H1 (cell line): ENCODE results near the gene CTBP2. TPM values are rescaled to one million over a fixed set of nuclear protein-coding genes. Genes with fewer than 3 reads are reported as not detected.

Experiments
- CTCF ChIA-PET: fragments of 300-600 bp; sonication (Branson Sonifier 250); formaldehyde crosslinking; loops from one replicate; lab custom pipeline; 2021; ENCODE audit not compliant: partially characterized antibody; lab: Charles Lee
- POLR2A ChIA-PET: fragments of 300-600 bp; sonication (Branson Sonifier 250); formaldehyde crosslinking; loops from one replicate; lab custom pipeline; 2021; ENCODE audit warnings: inconsistent platforms; ENCODE audit not compliant: partially characterized antibody; lab: Charles Lee
- DNase-seq, 2 experiments: peaks; one replicate each; pipeline versions ENCODE4 v3.0.0 to v3.0.0-alpha.2; 2010 to 2022; ENCODE audit warnings: low spot score in 2 of 2, low read depth in 1 of 2, mixed read lengths in 1 of 2
- FAIRE-seq: peaks from 2 replicates; lab custom pipeline; 2011; peaks lifted over from hg19 to GRCh38; lab: Jason Lieb, UNC
- H2AFZ ChIP-seq: 2 replicates; pipeline ENCODE4 v1.8.1; 2012; ENCODE audit warnings: low read length, inconsistent platforms
- H2AK5ac ChIP-seq: 2 replicates; pipeline ENCODE4 v1.6.1; 2013; ENCODE audit warnings: low read depth, low read length
- H2BK120ac ChIP-seq: replicated peaks from 2 replicates; pipeline ENCODE3; 2013; ENCODE audit warnings: low read depth, low read length, inconsistent platforms
- H2BK12ac ChIP-seq: 2 replicates; pipeline ENCODE4 v1.6.1; 2013; ENCODE audit warnings: low read depth, low read length
- H2BK15ac ChIP-seq: 2 replicates; pipeline ENCODE4 v1.6.1; 2013; ENCODE audit warnings: low read length
- H2BK20ac ChIP-seq: 2 replicates; pipeline ENCODE4 v1.6.1; 2013; ENCODE audit warnings: low read length
- H2BK5ac ChIP-seq: 2 replicates; pipeline ENCODE4 v1.6.1; 2013; ENCODE audit warnings: low read depth, low read length
- H3K14ac ChIP-seq: 2 replicates; pipeline ENCODE4 v1.6.1; 2013; ENCODE audit warnings: inconsistent platforms; ENCODE audit not compliant: insufficient read length
- H3K18ac ChIP-seq: 2 replicates; pipeline ENCODE4 v1.6.1; 2013; ENCODE audit warnings: low read length; ENCODE audit errors: extremely low read depth
- H3K23ac ChIP-seq: 2 replicates; pipeline ENCODE4 v1.6.1; 2013; ENCODE audit warnings: inconsistent platforms; ENCODE audit not compliant: insufficient read length
- H3K23me2 ChIP-seq: 2 replicates; pipeline ENCODE4 v1.6.1; 2013; ENCODE audit warnings: low read depth, low read length
- H3K27ac ChIP-seq: 2 replicates; pipeline ENCODE4 v1.6.1; 2011; ENCODE audit warnings: low read depth, low read length, inconsistent platforms
- H3K27me3 ChIP-seq, 4 experiments: replicated peaks in 1 of 4; 1 replicate in 1 of 4; 2 replicates in 3 of 4; pipeline versions ENCODE4 v1.6.1 to v1.8.1; 2011 to 2013; ENCODE audit warnings: low read length in 3 of 4, mild to moderate bottlenecking in 3 of 4, inconsistent platforms in 2 of 4, mixed read lengths in 2 of 4, moderate library complexity in 1 of 4; ENCODE audit not compliant: control insufficient read depth in 3 of 4, insufficient read depth in 3 of 4; ENCODE audit errors: extremely low read depth in 1 of 4
- H3K36me3 ChIP-seq, 4 experiments: 2 replicates each; pipeline versions ENCODE4 v1.6.1 to v1.8.1; 2011 to 2013; ENCODE audit warnings: mild to moderate bottlenecking in 4 of 4, low read length in 3 of 4, moderate library complexity in 2 of 4, control low read depth in 1 of 4, inconsistent platforms in 1 of 4; ENCODE audit not compliant: insufficient read depth in 4 of 4, control insufficient read depth in 2 of 4
- H3K4ac ChIP-seq: replicated peaks from 2 replicates; pipeline ENCODE3; 2013; ENCODE audit warnings: low read length, low read depth, mixed read lengths, inconsistent platforms; ENCODE audit not compliant: insufficient read length
- H3K4me1 ChIP-seq, 4 experiments: replicated peaks in 1 of 4; 1 replicate in 1 of 4; 2 replicates in 3 of 4; pipeline versions ENCODE4 v1.6.1 to v1.8.1; 2011 to 2013; ENCODE audit warnings: low read length in 3 of 4, inconsistent platforms in 2 of 4, mixed read lengths in 1 of 4; ENCODE audit not compliant: insufficient read depth in 4 of 4, control insufficient read depth in 3 of 4
- H3K4me2 ChIP-seq, 2 experiments: 2 replicates each; pipeline versions ENCODE4 v1.6.1 to v1.8.1; 2011 to 2013; ENCODE audit warnings: low read depth in 2 of 2, low read length in 2 of 2, control low read depth in 1 of 2, inconsistent platforms in 1 of 2, mild to moderate bottlenecking in 1 of 2; ENCODE audit not compliant: insufficient read depth in 1 of 2
- H3K4me3 ChIP-seq, 4 experiments: fragments of 200-600, 300-600 bp in 1 of 4; sonication (generic), shearing (Covaris generic), sonication (Bioruptor Twin) in 1 of 4; 2 replicates each; pipeline versions ENCODE4 v1.5.1 to v1.8.1; 2011 to 2016; ENCODE audit warnings: low read length in 4 of 4, low read depth in 3 of 4, control low read depth in 2 of 4, inconsistent platforms in 2 of 4, mild to moderate bottlenecking in 2 of 4, mixed read lengths in 1 of 4, moderate library complexity in 1 of 4; ENCODE audit not compliant: insufficient read depth in 2 of 4; ENCODE audit errors: extremely low read depth in 1 of 4
- H3K56ac ChIP-seq: replicated peaks from 2 replicates; pipeline ENCODE3; 2013; ENCODE audit warnings: low read depth, mild to moderate bottlenecking, mixed read lengths, low read length, inconsistent platforms; ENCODE audit not compliant: insufficient read length
- H3K79me1 ChIP-seq: 2 replicates; pipeline ENCODE4 v1.6.1; 2013; ENCODE audit warnings: low read depth, low read length, control low read depth
- H3K79me2 ChIP-seq, 2 experiments: 2 replicates each; pipeline versions ENCODE4 v1.6.1 to v1.8.1; 2012 to 2013; ENCODE audit warnings: low read length in 2 of 2, mild to moderate bottlenecking in 2 of 2, inconsistent platforms in 1 of 2; ENCODE audit not compliant: insufficient read depth in 2 of 2, control insufficient read depth in 1 of 2
- H3K9ac ChIP-seq, 4 experiments: replicated peaks in 1 of 4; 1 replicate in 1 of 4; 2 replicates in 3 of 4; pipeline versions ENCODE4 v1.6.1 to v1.8.1; 2011 to 2013; ENCODE audit warnings: low read depth in 3 of 4, low read length in 3 of 4, control low read depth in 2 of 4, mild to moderate bottlenecking in 2 of 4, moderate library complexity in 2 of 4, inconsistent platforms in 1 of 4; ENCODE audit errors: extremely low read depth in 1 of 4
- H3K9me3 ChIP-seq, 2 experiments: 2 replicates each; pipeline versions ENCODE4 v1.6.1 to v1.8.1; 2012 to 2013; ENCODE audit warnings: mild to moderate bottlenecking in 2 of 2, moderate library complexity in 2 of 2, control low read depth in 1 of 2, inconsistent platforms in 1 of 2, low read depth in 1 of 2, low read length in 1 of 2, mixed read lengths in 1 of 2; ENCODE audit not compliant: insufficient read depth in 2 of 2
- H4K20me1 ChIP-seq, 2 experiments: replicated peaks in 1 of 2; 2 replicates each; pipeline versions ENCODE3 to v1.8.1; 2011 to 2013; ENCODE audit warnings: inconsistent platforms in 2 of 2, low read length in 2 of 2, mild to moderate bottlenecking in 1 of 2; ENCODE audit not compliant: insufficient read depth in 2 of 2, control insufficient read depth in 1 of 2
- H4K5ac ChIP-seq: 2 replicates; pipeline ENCODE4 v1.6.1; 2013; ENCODE audit warnings: low read length, low read depth, mixed read lengths, inconsistent platforms; ENCODE audit not compliant: insufficient read length
- H4K8ac ChIP-seq: 2 replicates; pipeline ENCODE4 v1.8.0; 2013; ENCODE audit warnings: mild to moderate bottlenecking, moderate library complexity, low read length, inconsistent platforms; ENCODE audit not compliant: insufficient read depth; ENCODE audit errors: extremely low read depth
- H4K91ac ChIP-seq: replicated peaks from 2 replicates; pipeline ENCODE3; 2013; ENCODE audit warnings: low read length, mixed read lengths, inconsistent platforms; ENCODE audit not compliant: insufficient read length
- CREB1 ChIP-seq: IDR thresholded peaks from 2 replicates; pipeline ENCODE4 v1.6.1; 2012; ENCODE audit warnings: inconsistent platforms
- RXRA ChIP-seq: IDR thresholded peaks from 2 replicates; pipeline ENCODE4 v1.6.1; 2011; ENCODE audit warnings: low read depth, mild to moderate bottlenecking, low read length, moderate library complexity; ENCODE audit not compliant: insufficient read depth
- WGBS, 2 experiments: shearing (Covaris generic) in 1 of 2; methylation state at CpG; one replicate each; pipeline versions ENCODE4 v1.1.6 to v1.1.7; 2013 to 2015; ENCODE audit warnings: low lambda C conversion rate in 2 of 2, mixed read lengths in 2 of 2, inconsistent platforms in 1 of 2, low coverage in 1 of 2, missing lambda C conversion rate in 1 of 2; ENCODE audit not compliant: insufficient replicate concordance in 2 of 2, insufficient coverage in 1 of 2, insufficient read length in 1 of 2; ENCODE audit errors: extremely low coverage in 1 of 2, missing lambda C conversion rate in 1 of 2; 5-methylcytosine and 5-hydroxymethylcytosine counted together
- polyA plus RNA-seq, 7 experiments: library from polyadenylated mRNA; depleted of rRNA in 3 of 7; stranded (reverse) in 5 of 7; unstranded in 2 of 7; fragments of >200 nt in 5 of 7; fragments of 200-250 nt in 2 of 7; gene quantifications; 1 replicate in 5 of 7; 2 replicates in 1 of 7; 4 replicates in 1 of 7; pipeline versions ENCODE4 v1.2.1 to v1.2.3, GENCODE V29; 2011 to 2013; ENCODE audit warnings: missing spikeins in 2 of 7, mixed read lengths in 2 of 7
- total RNA-seq: library from RNA; stranded (reverse); fragmentation: NEBNext Ultra II Directional; extraction: Animal tissue kit (Norgen Biotek cat#: 25700); gene quantifications from 2 replicates; pipeline ENCODE4 v1.2.1, GENCODE V29; 2021

The CTBP2 gene
- total and polyA plus RNA-seq, 2 of the 8 experiments (the other 6 are each of a cell fraction or from before 2014, with no cell fraction given), result 208 to 221 TPM

- no peaks in the 10 kb centered on the region for H3K27me3 ChIP-seq
- no peak overlapping the region for H3K9ac ChIP-seq
- H2BK5ac ChIP-seq, result no peak overlapping the region
- no peak overlapping the region for H2AK5ac ChIP-seq
- H4K91ac ChIP-seq, result no peak overlapping the region
- H3K4me3 ChIP-seq, result no peak overlapping the region
- DNase-seq (no peak), FAIRE-seq (no peak)
- H3K18ac ChIP-seq, result no peak overlapping the region
- peaks cover 6 to 90% of the 10 kb centered on the region in 2 experiments; a peak in 3 of 4 replicates for H3K79me2 ChIP-seq
- no peak overlapping the region for H3K56ac ChIP-seq
- no peak overlapping the region for H4K8ac ChIP-seq
- H3K9me3 ChIP-seq, result no peaks in the 10 kb centered on the region
- no peak overlapping the region for H2AFZ ChIP-seq
- H4K20me1 ChIP-seq, result peaks cover 6 to 21% of the 10 kb centered on the region in 2 experiments
- no peak overlapping the region for H2BK12ac ChIP-seq
- H3K23ac ChIP-seq, result no peak overlapping the region
- 81% methylated on average over 1 of the region's 1 CpG; no CpG with 5 or more reads in 1 of the 2 experiments for WGBS, 2 experiments
- H3K27ac ChIP-seq, result no peak overlapping the region
- no peak overlapping the region for H3K14ac ChIP-seq
- H3K4ac ChIP-seq, result no peak overlapping the region
- no peak overlapping the region for H2BK20ac ChIP-seq
- ChIA-PET POLR2A (no interaction called here), CTCF (interaction anchor here (1.0 to 1.4 kb wide), 2 partner anchors 13 to 36 kb away, joined by 3 read pairs; no protein-coding TSS in a partner anchor)
- peaks cover 5% of the 10 kb centered on the region for H3K79me1 ChIP-seq
- H3K4me1 ChIP-seq, result no peaks in the 10 kb centered on the region
- H3K4me2 ChIP-seq, result no peak overlapping the region
- no peak overlapping the region for H4K5ac ChIP-seq
- no peaks in the 10 kb centered on the region for H3K23me2 ChIP-seq
- no peaks in the 10 kb centered on the region for H3K36me3 ChIP-seq
- no peak overlapping the region for H2BK15ac ChIP-seq
- no peak overlapping the region for H2BK120ac ChIP-seq
- TF ChIP-seq CREB1, result no peak
- no peak for TF ChIP-seq RXRA
Observed at GRCh38 chr10:124956764-124957163, 203.6 kb downstream of the CTBP2 start.
